ENCODE measurements around the gene NAALADL2.

GRCh38 chr3:174869448-174869847 lies 10.3 kb downstream of the NAALADL2 start:
- TF ChIP-seq CTCF (IDR thresholded peaks at IDR 0.05; ENCODE audit: low read depth, low read length, missing input control) (no peak), ATF3 (IDR thresholded peaks at IDR 0.05) (no peak), YY1 (IDR thresholded peaks at IDR 0.05) (no peak), EGR1 (IDR thresholded peaks at IDR 0.05; ENCODE audit: low read depth in 2 of 2) (no peak), TAF1 (conservative IDR thresholded peaks at IDR 0.05) (no peak), HNF4A (conservative IDR thresholded peaks at IDR 0.05) (no peak), REST (IDR thresholded peaks at IDR 0.05) (no peak), JUND (IDR thresholded peaks at IDR 0.05) (no peak), ZBTB33 (IDR thresholded peaks at IDR 0.05) (no peak), SP1 (IDR thresholded peaks at IDR 0.05) (no peak), RAD21 (IDR thresholded peaks at IDR 0.05) (no peak), MAX (IDR thresholded peaks at IDR 0.05) (no peak), GABPA (IDR thresholded peaks at IDR 0.05 in 1 of 2, conservative IDR thresholded peaks at IDR 0.05 in 1 of 2) (no peak)

All from liver (tissue), 3 donors.